Parathyroid adenoma (tissue), 2 donors: ENCODE results near the gene FOXD3.
A peak's percentile ranks its signal among the peaks of the same experiment; 100 is the strongest.

Experiments used
- H2AFZ ChIP-seq: fragments of 300-600 bp; sonication (generic); one replicate; pipeline ENCODE4 v1.7.0; 2017; ENCODE audit warnings: antibody characterized with exemption, mild to moderate bottlenecking
- H3K27ac ChIP-seq: fragments of 300-600 bp; sonication (generic); one replicate; pipeline ENCODE4 v1.7.0; 2017
- H3K27me3 ChIP-seq: fragments of 300-600 bp; sonication (generic); one replicate; pipeline ENCODE4 v1.7.0; 2017; ENCODE audit warnings: low read length; ENCODE audit not compliant: control insufficient read depth, insufficient read depth
- H3K36me3 ChIP-seq: fragments of 300-600 bp; sonication (generic); one replicate; pipeline ENCODE4 v1.7.0; 2017; ENCODE audit warnings: low read length; ENCODE audit not compliant: control insufficient read depth, insufficient read depth
- H3K4me1 ChIP-seq: fragments of 300-600 bp; sonication (generic); one replicate; pipeline ENCODE4 v1.7.0; 2017; ENCODE audit warnings: control low read depth
- H3K4me2 ChIP-seq: fragments of 300-600 bp; sonication (generic); one replicate; pipeline ENCODE4 v1.7.0; 2017; ENCODE audit warnings: low read length
- H3K4me3 ChIP-seq: fragments of 300-600 bp; sonication (generic); one replicate; pipeline ENCODE4 v1.7.0; 2017; ENCODE audit warnings: low read depth, low read length
- H3K79me2 ChIP-seq: fragments of 300-600 bp; sonication (generic); one replicate; pipeline ENCODE4 v1.7.0; 2017; ENCODE audit warnings: control low read depth
- H3K9ac ChIP-seq: fragments of 300-600 bp; sonication (generic); one replicate; pipeline ENCODE4 v1.7.0; 2017; ENCODE audit warnings: mild to moderate bottlenecking
- H3K9me3 ChIP-seq: fragments of 300-600 bp; sonication (generic); one replicate; pipeline ENCODE4 v1.7.0; 2017; ENCODE audit warnings: low read length; ENCODE audit not compliant: control insufficient read depth
- TF ChIP-seq, protein P1 (sequence below): fragments of 300-600 bp; sonication (generic); IDR thresholded peaks from one replicate; pipeline ENCODE4 v1.7.0; 2017; ENCODE audit warnings: antibody characterized with exemption, mild to moderate bottlenecking
- donor health status: primary hyperparathyroidism.

Gene FOXD3

DNA sequence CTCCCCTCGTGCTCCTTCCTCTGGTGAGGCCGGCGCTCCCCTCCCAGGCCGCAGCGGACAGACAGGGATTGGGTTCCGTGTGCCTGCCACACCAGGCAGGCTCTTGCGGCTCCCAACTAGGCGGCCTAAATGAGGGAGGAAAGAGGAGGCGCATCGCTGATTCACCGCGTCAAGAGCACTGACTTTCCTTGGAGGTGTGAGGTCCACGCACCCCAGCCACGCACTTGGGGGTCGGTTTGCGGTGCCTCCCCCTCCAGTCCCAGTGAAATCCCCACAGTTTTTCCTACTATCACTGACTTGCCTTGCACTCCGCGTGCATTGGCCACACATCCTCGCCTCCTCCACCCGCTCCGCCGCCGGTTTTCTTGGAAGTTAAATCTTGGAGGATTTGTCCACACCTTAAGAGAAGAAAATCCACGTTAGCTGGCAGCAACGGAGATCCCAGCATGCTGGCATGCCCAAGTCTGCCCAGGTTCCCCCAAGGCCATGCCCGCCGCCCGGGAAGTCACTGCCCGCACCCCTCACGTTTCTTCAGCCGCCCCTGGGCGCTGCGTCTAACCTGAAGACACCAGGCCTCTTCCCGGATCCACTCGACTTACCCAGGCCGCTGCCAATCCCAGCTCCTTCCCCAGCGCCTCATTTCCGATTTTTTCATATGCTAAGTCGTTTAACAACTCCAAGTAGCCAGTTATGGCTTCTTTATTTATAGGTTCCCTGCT is 1.1 kb upstream of the FOXD3 start:
- TF ChIP-seq, protein P1, sequence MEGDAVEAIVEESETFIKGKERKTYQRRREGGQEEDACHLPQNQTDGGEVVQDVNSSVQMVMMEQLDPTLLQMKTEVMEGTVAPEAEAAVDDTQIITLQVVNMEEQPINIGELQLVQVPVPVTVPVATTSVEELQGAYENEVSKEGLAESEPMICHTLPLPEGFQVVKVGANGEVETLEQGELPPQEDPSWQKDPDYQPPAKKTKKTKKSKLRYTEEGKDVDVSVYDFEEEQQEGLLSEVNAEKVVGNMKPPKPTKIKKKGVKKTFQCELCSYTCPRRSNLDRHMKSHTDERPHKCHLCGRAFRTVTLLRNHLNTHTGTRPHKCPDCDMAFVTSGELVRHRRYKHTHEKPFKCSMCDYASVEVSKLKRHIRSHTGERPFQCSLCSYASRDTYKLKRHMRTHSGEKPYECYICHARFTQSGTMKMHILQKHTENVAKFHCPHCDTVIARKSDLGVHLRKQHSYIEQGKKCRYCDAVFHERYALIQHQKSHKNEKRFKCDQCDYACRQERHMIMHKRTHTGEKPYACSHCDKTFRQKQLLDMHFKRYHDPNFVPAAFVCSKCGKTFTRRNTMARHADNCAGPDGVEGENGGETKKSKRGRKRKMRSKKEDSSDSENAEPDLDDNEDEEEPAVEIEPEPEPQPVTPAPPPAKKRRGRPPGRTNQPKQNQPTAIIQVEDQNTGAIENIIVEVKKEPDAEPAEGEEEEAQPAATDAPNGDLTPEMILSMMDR: no peak
- Histone ChIP-seq H2AFZ (no peak overlapping the region), H3K9ac (no peak overlapping the region), H3K4me1 (no peaks in the 10 kb centered on the region), H3K79me2 (no peaks in the 10 kb centered on the region), H3K4me3 (no peak overlapping the region), H3K27me3 (peaks cover 43% of the 10 kb centered on the region), H3K36me3 (no peaks in the 10 kb centered on the region), H3K9me3 (no peaks in the 10 kb centered on the region), H3K27ac (no peak overlapping the region), H3K4me2 (no peak overlapping the region)

DNA sequence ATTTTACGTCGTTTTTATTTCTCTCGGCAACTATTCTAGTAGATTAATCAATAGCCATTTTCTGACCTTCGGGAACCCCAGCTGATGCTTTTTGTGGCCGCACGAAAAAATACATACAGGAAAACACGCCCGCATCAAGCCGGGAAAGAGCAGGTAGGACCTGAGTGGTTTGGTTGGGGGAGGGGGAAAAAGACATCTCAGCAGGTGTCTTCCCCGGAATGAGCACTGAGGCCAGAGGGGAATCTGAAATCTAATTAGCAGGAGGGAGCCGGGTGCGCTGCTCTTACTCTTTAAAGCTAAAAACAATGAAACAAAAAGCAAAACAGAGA is 618 bp upstream of the FOXD3 start:
- no peaks in the 10 kb centered on the region for H3K9me3 ChIP-seq
- no peak overlapping the region for H3K4me3 ChIP-seq
- no peaks in the 10 kb centered on the region for H3K36me3 ChIP-seq
- peaks cover 41% of the 10 kb centered on the region for H3K27me3 ChIP-seq
- peak overlapping the region; percentile 48 for H3K4me2 ChIP-seq
- no peaks in the 10 kb centered on the region for H3K79me2 ChIP-seq
- TF ChIP-seq, protein P1: no peak
- no peak overlapping the region for H3K27ac ChIP-seq
- H3K9ac ChIP-seq: no peak overlapping the region
- H2AFZ ChIP-seq: no peak overlapping the region
- H3K4me1 ChIP-seq: no peaks in the 10 kb centered on the region

DNA sequence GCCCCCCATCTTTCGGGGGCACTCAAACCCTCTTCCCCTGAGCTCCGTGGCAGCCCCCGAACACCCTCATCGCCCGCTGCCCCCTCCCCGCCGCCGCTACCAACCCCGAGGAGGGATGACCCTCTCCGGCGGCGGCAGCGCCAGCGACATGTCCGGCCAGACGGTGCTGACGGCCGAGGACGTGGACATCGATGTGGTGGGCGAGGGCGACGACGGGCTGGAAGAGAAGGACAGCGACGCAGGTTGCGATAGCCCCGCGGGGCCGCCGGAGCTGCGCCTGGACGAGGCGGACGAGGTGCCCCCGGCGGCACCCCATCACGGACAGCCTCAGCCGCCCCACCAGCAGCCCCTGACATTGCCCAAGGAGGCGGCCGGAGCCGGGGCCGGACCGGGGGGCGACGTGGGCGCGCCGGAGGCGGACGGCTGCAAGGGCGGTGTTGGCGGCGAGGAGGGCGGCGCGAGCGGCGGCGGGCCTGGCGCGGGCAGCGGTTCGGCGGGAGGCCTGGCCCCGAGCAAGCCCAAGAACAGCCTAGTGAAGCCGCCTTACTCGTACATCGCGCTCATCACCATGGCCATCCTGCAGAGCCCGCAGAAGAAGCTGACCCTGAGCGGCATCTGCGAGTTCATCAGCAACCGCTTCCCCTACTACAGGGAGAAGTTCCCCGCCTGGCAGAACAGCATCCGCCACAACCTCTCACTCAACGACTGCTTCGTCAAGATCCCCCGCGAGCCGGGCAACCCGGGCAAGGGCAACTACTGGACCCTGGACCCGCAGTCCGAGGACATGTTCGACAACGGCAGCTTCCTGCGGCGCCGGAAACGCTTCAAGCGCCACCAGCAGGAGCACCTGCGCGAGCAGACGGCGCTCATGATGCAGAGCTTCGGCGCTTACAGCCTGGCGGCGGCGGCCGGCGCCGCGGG is 837 bp downstream of the FOXD3 start:
- Histone ChIP-seq H3K79me2 (no peaks in the 10 kb centered on the region), H3K36me3 (no peaks in the 10 kb centered on the region), H3K4me2 (no peak overlapping the region), H3K4me3 (no peak overlapping the region), H3K27ac (no peak overlapping the region), H3K4me1 (no peaks in the 10 kb centered on the region), H3K9me3 (no peaks in the 10 kb centered on the region), H2AFZ (peak overlapping the region; percentile 69), H3K9ac (no peak overlapping the region), H3K27me3 (peaks cover 30% of the 10 kb centered on the region)
- TF ChIP-seq, protein P1: no peak

DNA sequence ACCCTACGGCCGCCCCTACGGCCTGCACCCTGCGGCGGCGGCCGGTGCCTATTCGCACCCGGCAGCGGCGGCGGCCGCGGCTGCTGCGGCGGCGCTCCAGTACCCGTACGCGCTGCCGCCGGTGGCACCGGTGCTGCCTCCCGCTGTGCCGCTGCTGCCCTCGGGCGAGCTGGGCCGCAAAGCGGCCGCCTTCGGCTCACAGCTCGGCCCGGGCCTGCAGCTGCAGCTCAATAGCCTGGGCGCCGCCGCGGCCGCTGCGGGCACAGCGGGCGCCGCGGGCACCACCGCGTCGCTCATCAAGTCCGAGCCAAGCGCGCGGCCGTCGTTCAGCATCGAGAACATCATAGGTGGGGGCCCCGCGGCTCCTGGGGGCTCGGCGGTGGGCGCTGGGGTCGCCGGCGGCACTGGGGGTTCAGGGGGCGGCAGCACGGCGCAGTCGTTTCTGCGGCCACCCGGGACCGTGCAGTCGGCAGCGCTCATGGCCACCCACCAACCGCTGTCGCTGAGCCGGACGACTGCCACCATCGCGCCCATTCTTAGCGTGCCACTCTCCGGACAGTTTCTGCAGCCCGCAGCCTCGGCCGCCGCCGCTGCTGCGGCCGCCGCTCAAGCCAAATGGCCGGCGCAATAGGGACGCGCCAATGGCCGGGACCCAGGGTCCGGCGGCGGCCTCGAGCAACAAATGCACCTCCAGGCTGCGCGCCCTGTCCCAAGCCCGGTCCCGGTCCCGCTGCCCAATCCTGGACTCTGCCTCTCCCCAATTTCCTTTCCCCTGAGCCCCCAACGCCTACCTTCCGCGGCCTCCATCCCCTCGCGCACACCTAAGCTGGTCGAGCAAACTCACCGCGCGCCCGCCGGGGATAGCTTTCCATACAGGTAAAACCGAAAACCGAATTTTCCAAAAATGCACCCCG is 1.8 kb downstream of the FOXD3 start:
- Histone ChIP-seq H3K4me2 (no peak overlapping the region), H3K4me1 (no peaks in the 10 kb centered on the region), H3K9me3 (no peaks in the 10 kb centered on the region), H3K27ac (no peak overlapping the region), H3K4me3 (no peak overlapping the region), H3K27me3 (peaks cover 28% of the 10 kb centered on the region), H3K9ac (no peak overlapping the region), H3K36me3 (no peaks in the 10 kb centered on the region), H3K79me2 (no peaks in the 10 kb centered on the region), H2AFZ (no peak overlapping the region)
- TF ChIP-seq, protein P1: no peak
